NT2/D1 (cell line): ENCODE results near the gene TKT.

Source experiments
- SUZ12 ChIP-seq: IDR thresholded peaks from 2 replicates; pipeline ENCODE4 v1.6.1; 2011; ENCODE audit not compliant: insufficient read length, insufficient read depth; ENCODE audit errors: extremely low read depth
- YY1 ChIP-seq: IDR thresholded peaks from 2 replicates; pipeline ENCODE4 v1.6.1; 2011; ENCODE audit not compliant: insufficient read length, insufficient read depth
- ZNF274 ChIP-seq: IDR thresholded peaks from 2 replicates; pipeline ENCODE4 v1.6.1; 2011; ENCODE audit warnings: mild to moderate bottlenecking, low read depth, low read length

DNA sequence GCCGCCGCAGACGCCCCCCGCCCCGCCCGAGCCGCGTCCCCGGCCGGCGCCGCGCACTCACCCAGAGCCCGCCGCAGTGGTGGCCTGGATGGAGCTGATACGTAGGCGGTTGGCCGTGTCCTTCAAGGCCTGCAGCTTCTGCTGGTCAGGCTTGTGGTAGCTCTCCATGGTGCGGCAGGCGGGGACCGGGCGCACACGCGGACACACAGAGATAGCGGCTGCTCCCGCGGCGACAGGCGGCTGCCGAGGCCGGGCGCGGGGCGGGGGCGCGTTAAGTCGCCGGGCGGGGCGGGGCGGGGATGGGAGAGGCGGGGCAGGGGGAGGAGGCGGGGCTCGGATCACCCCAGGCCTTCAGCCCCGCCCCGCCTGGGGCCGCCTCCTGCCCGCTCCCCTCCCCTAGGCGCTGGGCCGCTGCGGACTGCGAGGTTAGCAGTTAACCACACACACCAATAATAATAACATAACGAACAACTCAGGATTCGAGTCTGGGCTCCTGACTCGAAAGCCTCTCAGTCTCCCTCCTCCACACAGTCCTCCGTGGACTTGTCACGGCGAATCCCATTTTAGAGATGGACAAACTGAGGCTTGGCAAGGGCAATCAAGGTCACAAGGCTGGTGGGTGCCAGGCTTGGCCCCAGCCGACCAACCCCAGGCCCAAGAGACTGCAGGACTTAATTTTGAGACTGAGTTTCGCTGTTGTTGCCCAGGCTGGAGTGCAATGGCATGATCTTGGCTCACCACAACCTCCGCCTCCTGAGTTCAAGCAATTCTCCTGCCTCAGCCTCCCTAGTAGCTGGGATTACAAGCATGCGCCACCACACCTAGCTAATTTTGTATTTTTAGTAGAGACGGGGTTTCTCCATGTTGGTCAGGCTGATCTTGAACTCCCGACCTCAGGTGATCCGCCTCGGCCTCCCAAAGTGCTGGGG lies at the start of gene TKT:
- no peak for TF ChIP-seq YY1
- TF ChIP-seq ZNF274 = no peak
- TF ChIP-seq SUZ12 = no peak
